Adrenal gland (tissue), 5 donors: ENCODE results near the gene CRADD.

Experiments
- CTCF ChIP-seq, 6 experiments: fragments of 450-650 bp in 4 of 6; fragments of 200-600 bp in 2 of 6; sonication (generic) in 1 of 6; IDR thresholded peaks; 1 replicate in 5 of 6; 2 replicates in 1 of 6; pipeline versions ENCODE4 v1.5.1 to v1.8.0; 2016 to 2021; ENCODE audit warnings: antibody characterized with exemption in 6 of 6, mild to moderate bottlenecking in 2 of 6, moderate library complexity in 1 of 6
- POLR2A ChIP-seq, 2 donors: fragments of 450-650 bp; IDR thresholded peaks; one replicate each; pipeline ENCODE4 v1.6.1; 2017; ENCODE audit warnings: antibody characterized with exemption in 2 of 2, mild to moderate bottlenecking in 2 of 2, moderate library complexity in 1 of 2
- donor health status: DM: no; HTN: no; CAD: no.

DNA sequence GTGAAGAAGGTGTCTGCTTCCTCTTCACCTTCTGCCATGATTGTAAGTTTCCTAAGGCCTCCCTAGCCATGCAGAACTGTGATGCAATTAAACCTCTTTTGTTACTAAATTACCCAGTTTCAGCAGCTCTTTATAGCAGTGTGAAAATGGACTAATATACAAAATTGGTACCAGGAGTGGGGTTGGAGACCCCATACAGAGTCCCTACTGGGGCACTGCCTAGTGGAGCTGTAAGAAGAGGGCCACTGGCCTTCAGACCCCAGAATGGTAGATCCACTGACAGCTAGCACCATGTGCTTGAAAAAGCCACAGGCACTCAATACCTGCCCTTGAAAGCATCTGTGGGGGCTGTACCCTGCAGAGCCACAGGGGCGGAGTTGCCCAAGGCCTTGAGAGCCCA is 44.8 kb upstream of the CRADD start:
- TF ChIP-seq CTCF (IDR thresholded peaks at IDR 0.05): no peak
- no peak for TF ChIP-seq POLR2A (IDR thresholded peaks at IDR 0.05)
